Measurements from ENCODE around the gene SEC61A1.

SEC61A1 gene

GRCh38 chr3:128060473-128061381 is 8.5 kb downstream of the SEC61A1 start:
- no peak for DNase-seq

DNA sequence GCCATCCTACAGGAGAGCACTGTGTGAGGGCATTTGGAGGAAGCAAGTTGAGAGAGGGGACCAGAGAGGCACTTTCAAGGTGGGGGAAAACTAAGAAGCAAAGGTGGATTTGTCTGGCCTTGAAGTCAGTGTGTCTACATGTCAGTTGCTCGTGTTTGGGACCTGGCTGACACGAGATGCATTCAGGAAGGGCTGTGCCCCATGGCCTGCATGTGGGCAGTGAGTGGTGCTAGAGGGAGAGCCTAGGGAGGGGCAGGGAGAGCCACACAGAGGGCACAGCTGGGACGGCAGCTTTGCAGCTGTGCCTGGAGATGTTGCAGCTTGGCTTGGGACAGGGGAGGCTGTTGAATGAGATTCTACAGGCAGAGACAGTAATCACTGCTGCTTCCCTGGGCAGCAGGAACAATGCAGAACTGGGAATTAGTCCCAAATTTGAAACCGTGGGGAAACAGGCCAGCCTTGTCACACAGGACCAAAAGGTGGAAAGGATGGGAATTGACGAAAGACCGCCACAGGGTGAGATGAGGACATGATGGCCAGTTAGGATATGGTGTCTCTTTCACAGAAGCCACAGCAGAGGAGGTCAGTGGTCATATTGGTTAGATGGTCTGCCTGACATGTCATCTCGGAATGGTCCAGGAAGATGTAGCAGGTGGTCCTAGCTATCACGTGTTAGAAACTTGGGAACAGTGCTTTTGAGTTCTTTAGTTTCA is 10.0 kb downstream of the SEC61A1 start:
- no peak for DNase-seq

DNA sequence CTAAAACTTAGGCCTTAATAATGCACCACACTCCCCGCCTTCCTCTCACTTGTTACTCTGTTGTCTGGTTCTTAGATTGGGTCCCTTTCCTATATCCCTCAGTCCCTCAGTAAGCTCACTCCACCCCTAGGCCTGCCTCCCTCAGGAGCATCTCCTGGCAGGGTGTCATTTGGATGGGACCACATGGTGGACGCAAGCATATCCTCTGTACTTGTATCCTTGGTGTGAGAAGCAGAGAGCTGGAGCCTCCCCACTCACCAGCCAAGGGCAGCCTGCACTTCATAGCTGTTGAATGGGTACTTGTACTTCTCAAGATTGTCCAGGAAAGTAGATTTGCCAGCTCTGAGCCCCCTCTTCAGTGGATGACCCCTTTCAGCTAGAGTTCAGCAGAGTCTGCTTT is 11.6 kb downstream of the SEC61A1 start:
- DNase-seq, result no peak

DNA sequence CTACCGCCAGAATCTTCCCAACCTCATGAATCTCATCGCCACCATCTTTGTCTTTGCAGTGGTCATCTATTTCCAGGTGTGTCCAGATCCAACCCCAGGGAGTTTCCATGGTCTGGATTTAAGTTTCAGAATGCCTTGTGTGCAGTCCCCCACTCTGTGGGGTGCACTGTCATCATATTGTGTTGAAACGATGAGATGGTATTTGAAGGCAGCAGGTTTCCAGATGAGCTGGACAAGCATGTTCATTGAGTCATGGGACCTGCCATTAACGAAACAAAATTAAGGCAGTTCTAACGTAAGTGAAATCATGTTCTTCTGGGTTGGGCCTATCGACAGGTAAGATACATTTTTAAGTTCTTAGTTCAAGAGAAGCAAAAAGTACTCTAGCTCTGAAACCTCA is 12.7 kb downstream of the SEC61A1 start:
- no peak for DNase-seq

- no peak for DNase-seq
These were observed 13.9 kb downstream of the SEC61A1 start for GRCh38 chr3:128066114-128066513.

GRCh38 chr3:128066676-128067075 is 14.4 kb downstream of the SEC61A1 start:
- DNase-seq, result no peak

- DNase-seq, result no peak
These were observed 15.3 kb downstream of the SEC61A1 start for GRCh38 chr3:128067489-128067888.

- peak; percentile 61 for DNase-seq
These were observed 16.0 kb downstream of the SEC61A1 start for GRCh38 chr3:128068156-128068620.

DNA sequence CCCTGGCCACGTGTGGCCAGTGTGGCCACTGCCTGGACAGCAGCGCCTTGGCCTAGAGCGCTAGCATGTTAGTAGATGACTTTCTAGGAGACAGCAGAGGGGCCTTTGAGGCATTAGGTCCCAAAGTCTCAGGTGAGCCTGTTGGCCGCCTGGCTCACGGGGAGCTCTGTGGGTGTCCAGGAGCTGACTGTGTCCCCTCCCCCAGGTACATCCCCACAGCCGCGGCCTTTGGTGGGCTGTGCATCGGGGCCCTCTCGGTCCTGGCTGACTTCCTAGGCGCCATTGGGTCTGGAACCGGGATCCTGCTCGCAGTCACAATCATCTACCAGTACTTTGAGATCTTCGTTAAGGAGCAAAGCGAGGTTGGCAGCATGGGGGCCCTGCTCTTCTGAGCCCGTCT is 17.0 kb downstream of the SEC61A1 start:
- DNase-seq, result no peak

GRCh38 chr3:128070898-128071591 is 18.8 kb downstream of the SEC61A1 start:
- no peak for DNase-seq

GRCh38 chr3:128071771-128072453 is 19.7 kb downstream of the SEC61A1 start:
- no peak for DNase-seq

GRCh38 chr3:128072454-128073184 is 20.4 kb downstream of the SEC61A1 start:
- no peak for DNase-seq

DNA sequence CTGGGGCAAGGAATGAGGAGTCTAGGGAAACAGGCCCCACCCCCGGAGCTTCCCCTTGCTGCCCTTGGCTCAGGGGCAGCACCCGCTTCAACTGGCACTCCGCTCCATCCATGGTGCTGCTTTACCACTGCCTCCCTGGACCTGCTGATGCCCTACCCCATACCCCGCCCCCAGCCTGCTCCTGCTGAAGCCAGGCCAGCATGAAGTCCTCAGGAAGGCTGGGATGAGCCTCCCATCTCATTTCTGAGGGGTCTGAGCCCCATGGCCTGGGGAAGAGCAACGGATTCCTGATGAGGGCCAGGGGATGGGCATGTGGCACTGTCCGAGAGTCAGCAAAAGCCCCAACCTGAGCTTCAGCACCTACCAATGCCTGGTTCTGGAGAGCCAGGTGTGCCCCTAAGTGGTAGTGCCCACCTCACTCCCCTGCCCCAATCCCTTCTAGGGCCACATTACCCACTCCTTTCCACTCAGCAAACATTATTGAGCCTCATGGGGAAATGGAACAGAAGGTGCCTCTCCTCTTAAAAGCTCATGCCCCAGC is 21.0 kb downstream of the SEC61A1 start:
- no peak for DNase-seq

DNA sequence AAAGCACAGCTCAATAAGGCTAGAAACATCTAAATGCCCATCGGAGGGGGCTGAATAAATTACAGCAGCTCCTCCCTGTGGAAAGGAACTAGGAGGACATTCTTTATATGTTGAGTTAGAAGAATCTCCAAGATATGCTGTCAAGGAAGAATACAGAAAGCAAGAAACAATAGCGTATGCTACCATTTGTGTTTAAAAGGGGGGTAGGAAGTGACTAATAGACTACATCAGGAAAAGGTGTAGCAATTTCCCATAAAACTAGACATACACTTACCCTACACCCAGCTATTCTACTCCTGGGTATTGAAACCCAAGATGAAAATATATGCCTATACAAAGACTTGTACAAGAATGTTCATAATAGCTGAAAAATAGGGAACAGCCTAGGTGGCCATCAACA is 21.6 kb downstream of the SEC61A1 start:
- no peak for DNase-seq

DNA sequence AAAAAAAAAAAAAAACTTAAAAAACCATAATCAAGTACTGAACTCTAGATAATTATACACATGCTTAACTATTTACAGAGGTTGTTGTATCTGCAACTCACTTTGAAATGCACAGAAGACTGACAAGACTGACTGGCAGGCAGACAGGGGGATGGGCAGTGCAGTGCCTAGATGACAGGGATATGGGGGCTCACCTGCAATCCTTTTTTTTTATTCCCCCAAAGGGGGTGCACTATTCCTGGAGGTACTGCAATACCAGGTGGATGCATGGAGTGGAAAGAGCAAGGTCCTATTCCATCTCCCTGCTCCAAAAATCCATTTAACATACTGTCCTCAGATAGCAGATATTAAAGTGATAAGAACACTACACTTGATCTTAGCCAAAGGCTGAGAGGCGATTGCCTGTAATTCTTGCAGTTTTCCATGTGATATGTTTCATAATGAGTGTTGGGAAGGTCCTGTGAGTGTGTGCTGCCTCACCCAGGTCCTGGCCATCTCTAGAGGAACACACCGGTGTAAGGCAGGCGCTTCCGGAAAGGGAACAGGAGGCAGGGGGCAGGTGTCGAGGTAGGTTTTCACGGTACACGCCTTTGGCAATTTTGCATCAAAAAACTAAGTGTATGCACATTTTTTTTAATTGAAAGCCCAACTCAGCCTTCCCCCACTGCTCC is 22.7 kb downstream of the SEC61A1 start:
- DNase-seq, result no peak

DNA sequence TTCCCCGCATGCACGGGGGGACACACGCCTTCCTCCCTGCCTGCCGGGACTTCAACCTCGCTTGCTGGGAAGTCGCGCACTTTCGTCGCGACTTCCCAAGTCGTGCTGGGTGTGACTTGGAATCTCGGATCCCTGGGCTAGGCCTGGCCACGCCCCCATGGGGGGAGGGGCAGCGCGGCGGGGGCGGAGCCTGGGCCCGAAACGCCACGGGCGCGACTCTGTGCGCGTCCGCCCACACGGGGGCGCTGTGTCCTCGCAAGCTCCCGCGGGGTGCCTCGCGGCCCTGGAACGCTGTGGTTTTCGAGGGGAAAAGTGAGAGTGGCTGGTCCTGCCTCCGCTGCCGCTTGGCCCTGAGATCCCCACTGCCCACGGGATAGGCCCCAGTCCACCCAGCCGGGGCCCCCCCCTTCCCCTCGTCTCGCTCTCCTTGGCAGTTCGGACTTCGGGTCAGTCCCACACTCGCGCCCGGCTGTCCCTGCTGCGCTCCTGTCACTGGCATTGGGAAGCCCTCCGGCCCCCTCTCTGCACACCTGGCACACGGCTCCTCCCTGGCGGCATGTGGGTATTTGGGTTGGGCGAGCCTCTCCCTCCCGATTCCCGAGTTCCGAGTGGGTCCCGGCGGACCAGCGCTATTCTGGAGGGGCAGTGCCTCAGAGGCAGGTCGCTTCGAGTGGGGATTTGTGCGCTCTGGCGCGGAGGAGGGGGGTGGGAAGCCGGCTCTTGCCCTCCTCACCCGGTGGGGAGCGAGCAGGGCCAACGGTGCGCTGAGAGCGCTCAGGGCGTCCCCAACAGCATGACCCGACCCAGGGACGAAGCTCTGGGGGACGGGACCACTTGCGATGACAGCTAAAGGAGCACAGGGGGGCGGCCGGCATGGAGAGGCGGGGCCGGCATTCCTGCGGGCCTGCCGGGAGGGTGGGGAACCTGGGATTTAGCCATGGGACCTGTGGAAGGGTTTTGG is 23.6 kb downstream of the SEC61A1 start:
- peak; percentile 83 for DNase-seq

DNA sequence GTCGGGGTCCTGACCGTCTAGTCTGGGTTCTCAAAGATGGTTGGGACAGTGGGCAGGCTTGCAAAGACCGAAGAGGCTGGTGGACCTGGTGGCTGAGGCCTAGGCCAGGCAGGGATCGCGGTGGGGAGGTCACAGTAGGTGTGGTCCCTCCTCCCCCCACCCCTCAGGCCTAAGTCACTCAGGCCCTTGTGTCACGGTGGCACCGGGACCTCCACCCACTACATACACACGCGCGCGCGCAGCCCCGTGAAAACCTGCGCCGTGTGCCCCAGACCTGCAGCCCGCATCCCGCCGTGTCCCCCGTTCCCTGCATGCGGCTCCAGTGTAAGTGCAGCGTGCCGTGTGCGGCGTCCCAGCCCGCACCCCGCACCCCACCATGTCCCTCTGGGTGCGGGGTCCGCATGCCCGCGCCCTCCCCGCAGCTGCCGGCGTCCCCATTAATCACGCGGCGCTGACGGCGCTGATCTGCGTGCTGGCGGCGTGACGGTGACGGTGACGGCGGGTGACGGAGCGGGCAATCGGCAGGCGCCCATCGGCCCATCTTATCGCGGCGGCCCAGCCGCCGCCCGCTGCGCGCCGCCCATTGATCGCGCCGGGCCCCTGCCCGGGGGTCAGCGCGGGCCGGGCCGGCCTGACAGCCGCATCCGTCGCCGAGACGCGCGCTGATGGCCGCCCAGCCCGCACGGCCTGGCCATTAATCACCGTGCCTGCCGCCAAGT is 24.4 kb downstream of the SEC61A1 start:
- DNase-seq, result peak; percentile 13

GRCh38 chr3:128077202-128077624 is 25.0 kb downstream of the SEC61A1 start:
- no peak for DNase-seq

DNA sequence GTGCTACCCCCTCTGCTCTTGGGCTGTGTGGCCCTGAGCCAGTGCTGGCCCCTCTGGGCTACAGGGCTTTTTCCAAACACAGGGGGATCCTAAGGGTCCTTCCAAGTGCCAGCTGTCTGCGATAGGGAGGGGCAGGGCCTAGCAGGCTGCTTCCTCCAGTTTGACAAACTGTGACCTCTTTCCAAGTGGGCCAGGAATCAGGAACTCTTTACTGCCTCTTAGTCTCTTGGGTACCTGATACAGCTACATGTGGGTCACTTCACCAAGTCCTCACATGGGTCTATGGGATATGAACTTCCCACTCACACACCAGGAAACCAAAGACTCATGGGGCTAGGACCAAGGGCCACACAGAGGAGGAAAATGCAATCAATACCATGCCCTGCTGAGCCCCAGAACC is 25.4 kb downstream of the SEC61A1 start:
- DNase-seq, result no peak

All from CD4-positive, alpha-beta T cell treated with Interleukin-10 for 1 hour (primary cell).